Jurkat, Clone E6-1 (cell line): Measurements from ENCODE around the gene STK32A.

Experiments used
- DNase-seq: peaks from one replicate; pipeline ENCODE4 v3.0.0-alpha.2; 2011; ENCODE audit warnings: low read depth, low spot score
- H3K4me3 ChIP-seq: 2 replicates; pipeline ENCODE4 v1.5.1; 2011; ENCODE audit warnings: mild to moderate bottlenecking, low read length, control low read depth, moderate library complexity

Gene STK32A

DNA sequence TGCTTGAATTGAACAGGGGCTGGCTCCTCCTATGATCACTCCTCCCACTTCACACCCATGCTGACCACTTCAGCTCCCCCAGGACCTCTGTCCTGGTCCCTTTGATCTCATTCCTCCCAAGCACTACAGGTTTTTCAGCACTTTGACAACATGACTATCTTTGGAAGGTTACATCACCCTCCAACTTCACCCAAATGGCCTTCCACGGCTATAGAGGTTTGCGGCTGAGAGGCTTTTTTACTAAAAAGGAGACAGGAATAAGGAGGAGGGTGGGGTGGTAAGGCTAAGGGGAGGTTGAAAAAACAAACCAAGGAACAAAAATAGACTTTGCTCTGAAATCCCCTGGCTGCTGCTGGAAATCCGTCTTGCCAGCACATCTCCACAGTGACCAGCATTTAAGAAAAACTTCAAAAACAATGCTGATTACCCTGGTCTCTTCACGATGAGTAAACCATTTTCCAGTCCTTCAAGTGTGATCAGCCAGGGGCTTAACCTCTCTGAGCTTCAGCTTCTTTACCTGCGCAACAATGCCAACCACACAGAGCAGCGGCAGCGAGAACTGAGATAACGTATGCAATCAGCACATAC is 172.4 kb downstream of the STK32A start:
- no peak for DNase-seq
- no peak overlapping the region for H3K4me3 ChIP-seq

DNA sequence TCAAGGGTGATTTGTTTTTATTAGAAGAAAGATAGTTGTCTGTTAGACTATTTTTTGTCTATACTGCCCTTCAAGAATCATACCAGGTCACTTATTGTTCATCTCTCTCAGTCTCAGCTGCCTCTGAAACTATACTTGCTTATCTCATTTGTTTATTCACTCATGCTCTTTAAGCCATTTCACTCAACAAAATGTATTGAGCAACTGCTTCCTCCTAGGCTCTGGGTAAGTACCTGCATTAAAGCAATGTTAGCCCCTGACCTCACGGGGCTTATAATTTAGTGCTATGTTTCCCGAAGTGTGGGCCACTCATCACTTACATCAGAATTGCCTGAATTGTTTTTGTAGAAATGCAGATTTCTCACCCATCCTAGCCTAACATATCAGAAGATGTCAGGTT is 174.2 kb downstream of the STK32A start:
- no peak overlapping the region for H3K4me3 ChIP-seq
- DNase-seq, result no peak

DNA sequence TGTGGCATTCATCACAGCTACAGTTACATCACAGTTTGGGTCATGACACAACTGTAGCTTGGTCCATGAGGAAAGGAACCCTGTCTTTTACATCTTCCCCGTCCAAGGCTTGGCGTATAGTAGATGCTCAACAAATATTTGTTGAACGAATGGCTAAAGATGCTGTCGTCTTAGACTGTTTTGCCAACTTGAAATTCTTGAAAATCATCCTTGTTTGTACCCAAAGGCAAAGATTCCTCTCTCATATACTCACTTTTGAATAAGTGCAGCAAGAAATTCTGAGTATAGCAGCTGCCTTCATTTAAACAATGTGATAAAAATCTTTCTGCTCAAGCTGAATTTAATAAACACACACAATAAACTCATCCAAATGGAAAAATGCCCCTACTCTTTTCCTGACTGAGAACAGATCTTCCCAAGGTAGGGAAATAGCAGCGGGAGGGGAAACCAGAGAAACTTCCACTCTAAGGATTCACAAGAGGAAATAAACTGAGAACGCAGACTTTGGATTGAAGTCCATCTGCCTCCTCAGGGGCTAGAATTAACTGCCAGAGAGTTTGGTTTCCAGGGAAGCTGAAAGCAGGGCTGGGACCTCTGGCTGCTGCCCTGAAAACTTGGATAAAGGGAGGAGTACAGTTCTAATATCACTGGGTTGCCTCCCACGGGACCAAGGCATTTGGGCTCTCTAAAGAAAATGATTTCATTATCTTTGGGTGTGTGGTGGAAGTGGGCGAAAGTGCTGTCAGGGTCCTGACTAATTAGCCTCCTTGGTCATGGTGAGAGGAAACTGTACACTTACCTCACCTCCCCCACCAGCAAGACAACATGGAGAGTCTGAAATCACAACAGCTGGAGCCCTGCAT is 175.9 kb downstream of the STK32A start:
- DNase-seq, result no peak
- H3K4me3 ChIP-seq, result no peak overlapping the region

DNA sequence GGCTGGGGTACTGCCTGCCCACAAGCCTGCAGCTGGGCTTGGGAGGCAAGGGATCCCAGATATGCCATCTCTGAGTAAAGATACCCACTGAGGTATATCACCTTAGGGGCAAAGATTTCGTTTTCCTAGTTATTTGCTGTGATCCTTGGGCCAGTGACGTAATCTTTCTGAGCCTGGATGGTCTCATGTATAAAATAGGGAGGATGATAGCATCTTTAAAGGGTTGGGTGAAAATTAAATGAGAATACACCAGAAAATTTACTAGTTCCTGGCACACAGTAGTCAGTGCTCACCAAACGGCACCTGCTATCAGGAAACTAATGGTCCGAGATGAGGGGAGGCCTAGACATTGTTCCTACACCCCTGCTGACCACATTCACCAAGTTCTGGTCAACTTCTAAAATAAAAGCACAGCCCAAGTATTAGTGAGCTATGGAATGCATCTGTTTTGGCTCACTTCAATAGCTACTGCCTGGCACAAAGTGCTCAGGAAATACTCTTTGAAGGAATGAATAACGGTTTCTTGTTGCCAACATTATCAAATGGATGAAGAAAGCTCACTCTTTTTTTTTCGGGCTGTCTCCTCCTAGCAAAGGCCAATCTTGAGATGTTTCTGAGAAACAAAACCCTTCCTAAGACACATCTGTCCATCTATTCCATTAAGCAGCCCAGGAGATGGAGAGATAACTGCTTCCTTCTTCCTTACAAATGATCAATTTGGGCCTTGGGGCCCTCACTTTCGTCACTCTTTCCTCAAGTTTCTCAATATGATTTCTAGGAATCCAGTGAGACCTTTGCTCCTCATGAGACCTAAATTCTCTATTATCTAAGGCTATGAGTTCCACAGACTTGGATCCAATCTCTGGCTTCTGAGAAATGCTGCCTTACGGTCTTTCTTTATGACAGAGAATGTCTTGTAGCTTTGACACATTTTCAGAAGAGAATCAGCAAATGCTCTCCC is 176.8 kb downstream of the STK32A start:
- DNase-seq, result no peak
- H3K4me3 ChIP-seq, result no peak overlapping the region

DNA sequence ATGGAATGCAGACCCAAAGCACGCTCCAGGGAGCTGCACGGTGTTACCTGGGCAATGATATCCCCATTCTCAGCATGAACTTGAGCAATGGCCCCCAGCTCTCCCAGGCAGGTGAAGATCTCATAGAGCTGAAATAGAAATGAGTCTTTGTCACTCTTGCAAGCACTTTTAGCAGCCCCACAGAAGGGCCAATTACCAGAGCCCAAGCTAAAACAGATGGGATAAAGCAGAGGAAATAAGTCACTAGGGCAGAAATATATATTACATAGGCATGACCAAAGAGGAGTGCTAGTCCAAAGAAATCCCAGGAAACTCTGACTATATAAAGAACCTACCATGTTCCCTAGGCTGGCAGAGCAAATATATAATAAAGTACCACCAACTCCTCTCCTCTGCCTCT is 177.7 kb downstream of the STK32A start:
- DNase-seq, result no peak

DNA sequence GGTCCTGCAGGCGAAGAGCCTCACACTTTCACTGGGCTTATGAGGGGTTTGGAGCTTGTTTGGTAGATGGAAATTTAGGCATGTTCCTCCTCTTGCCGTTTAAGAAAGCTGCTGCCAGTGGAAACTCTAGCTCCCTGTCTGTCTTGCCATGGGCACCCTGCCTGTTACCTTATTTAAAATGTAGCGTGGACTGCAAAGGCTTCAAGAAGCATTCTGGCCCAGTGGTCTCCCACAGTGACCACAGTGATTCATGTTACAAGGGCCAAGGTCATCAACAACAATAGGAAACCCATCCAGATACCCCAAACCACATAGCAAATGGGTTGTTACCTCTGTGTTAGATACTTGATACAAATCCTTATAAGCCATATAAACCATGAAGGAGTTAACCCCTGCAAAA is 178.4 kb downstream of the STK32A start:
- H3K4me3 ChIP-seq, result no peak overlapping the region
- DNase-seq, result no peak

More for the DNA sequence above, 177.7 kb downstream of the STK32A start:
- H3K4me3 ChIP-seq, result no peak overlapping the region

DNA sequence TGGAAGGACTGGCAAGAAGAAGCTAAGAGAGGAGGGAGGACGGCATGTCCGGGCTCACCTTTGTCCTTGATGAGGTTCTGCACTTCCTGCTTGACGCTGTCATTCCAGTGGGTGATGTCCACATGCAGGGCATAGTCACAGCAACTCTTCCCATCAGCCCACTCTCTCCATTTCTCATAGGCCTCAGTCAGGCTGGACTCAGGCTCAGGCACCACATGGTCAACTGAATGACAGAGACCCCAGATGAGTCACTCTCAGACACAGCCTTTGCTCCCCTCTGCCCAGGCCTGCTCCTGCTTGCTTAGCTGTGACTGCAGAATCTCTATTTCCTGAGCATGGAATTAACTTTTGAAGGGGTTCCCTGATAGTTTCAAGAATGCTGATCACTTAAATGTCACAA is 180.8 kb downstream of the STK32A start:
- no peak overlapping the region for H3K4me3 ChIP-seq
- no peak for DNase-seq

DNA sequence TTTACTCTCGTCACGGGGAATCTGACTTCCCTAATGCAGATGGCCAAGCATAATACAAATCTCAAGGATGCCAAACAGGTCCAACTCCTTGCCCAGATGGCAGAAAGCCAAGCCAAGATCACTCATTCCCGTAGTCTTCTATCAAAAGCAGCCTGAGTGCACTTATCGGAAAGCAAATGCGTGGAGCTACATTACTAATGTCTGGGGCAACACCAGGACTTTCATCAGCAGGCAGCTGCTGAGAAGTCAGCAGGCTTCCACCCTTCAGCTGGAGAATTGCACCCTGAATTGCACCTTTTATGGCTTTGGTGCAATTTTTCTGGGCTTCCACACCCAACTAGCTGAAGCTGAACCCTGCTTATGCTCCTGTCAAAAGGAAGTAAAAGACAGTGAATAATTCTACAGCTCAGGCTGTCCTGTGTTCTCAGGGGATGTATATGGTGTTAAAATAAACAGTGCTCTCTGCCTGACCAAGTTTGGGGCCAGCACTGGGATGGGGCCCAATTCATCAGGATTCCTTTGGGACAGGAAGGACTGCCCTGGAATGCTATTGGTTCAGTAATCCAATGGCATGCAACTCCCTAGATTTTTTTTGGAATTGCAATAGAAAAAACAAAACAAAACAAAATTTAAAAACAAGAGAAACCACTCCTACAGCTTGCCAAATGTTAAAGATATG is 182.4 kb downstream of the STK32A start:
- H3K4me3 ChIP-seq, result no peak overlapping the region
- no peak for DNase-seq

DNA sequence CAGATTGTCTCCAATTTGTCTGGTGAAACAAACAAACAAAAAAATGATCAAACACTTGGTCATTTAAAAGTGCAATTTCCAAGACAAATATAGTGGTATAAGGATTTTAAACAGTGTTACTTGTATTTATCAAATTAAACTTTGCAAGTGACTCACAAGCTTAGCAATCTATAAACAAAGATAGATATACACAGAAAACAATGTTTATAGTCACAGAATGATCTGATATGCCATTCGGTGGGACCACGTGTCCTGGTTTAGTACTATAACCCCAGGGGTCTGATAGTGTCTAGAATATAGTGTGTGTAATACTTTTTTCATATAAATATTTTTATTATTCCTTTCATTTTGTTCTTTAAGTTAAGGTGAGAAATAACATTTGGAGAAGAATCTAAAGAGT is 183.8 kb downstream of the STK32A start:
- H3K4me3 ChIP-seq, result no peak overlapping the region
- DNase-seq, result no peak

DNA sequence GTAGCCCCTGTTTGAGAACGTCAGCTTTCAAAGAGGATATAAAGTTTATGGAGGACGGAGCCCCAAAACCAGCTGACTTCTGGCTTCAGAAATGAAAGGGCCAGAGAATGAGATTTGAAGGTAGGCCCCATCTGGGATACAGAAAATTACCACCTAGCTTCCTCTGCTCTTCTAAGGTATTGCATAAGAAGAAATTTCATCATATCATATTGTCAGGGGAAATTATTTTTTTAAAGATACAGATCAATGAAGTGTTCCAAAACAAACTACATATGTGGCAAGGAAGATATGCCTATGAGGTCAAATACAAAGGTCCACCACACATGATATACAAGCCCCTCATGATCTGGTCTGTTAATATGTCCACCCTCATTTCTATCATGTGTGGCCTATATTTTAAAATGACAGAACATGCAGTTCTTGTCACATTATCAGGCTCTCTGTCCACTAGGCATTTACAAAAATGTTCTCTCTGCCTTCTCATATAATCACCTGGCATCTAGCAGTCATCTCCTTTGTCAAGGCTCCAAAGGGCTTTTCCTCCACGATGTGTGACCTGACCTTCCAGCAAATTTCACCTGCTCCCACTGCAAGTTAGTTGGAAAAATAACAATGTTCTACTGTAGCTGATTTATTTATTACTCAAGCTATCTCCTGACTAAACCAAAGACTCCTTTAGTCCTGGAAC is 192.0 kb downstream of the STK32A start:
- H3K4me3 ChIP-seq, result no peak overlapping the region
- DNase-seq, result no peak

DNA sequence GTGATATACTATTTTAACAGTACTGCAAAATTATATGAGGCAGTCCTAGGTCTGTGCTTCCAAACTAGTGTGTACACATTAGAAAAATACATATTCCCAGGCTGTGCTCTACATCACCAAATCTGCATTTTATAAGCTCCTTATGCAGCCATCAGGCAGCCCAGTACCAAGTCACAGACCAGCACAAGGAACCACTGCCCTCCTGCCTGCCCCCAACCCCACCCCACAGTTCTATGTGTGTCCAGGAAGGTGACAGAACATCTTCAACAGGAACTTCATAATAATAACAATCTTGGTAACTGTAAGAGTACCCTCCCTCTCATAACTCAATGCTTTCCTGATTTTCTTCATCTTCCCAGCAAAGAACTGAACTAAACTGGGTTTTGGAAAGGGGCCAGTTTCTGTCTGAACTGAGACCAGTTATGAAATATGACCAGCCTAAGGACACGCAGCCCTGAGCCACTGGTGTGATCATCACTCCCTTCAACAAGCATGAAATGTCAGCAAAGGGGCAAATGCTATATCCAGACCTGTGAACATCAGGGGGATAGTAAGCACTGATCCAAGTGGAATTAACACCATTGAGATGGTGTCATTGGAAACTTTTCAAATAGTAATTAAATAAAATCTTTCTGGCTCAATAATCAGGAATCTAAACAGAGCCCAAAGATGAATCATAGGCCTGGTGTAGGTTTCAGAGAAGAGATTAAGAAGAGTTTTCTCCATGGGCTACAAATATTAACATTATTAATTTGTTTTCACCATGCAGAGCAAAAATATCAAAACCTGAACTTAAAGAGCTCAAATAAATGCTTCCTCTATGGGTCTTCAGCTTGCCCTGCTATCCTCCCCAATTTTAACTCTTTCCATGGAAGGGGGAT is 192.9 kb downstream of the STK32A start:
- DNase-seq, result no peak
- no peak overlapping the region for H3K4me3 ChIP-seq

DNA sequence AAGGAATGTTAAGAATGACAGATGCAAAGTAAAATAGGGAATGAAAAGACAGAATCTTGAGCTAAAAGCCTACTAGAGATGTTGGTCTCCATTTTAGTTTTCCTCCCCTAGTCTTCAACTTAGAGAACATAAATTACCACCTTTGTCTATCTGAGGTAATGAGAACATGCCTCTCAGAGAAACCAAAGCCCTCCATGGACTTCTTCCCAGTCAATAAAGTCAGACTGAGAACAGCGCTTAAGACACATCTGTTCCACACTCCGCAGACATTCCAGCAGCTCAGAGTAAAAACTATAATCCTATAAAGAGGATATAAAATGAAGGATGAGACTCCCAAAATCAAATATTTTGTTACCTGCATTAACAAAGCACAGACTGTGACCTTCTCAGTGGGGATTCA is 195.8 kb downstream of the STK32A start:
- no peak for DNase-seq
- H3K4me3 ChIP-seq, result no peak overlapping the region

DNA sequence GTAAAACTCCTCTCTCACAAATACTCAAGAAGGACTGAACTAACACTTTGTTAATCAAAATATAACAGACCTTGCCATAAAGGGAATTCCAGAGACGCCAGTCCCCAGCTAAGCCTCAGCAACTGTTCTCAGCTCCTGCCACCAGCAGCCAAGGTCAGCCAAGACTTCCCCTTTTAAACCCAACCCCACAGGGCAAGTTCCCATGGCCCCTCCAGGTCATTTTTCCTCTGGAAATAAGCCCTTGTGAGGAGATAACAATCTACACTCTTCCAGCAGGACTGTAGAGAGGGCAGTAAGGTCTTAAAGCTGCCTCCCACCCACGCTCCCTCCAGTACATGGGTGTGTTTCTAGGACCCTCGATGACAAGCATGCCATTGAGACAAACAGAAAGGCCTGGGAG is 196.8 kb downstream of the STK32A start:
- DNase-seq, result no peak

DNA sequence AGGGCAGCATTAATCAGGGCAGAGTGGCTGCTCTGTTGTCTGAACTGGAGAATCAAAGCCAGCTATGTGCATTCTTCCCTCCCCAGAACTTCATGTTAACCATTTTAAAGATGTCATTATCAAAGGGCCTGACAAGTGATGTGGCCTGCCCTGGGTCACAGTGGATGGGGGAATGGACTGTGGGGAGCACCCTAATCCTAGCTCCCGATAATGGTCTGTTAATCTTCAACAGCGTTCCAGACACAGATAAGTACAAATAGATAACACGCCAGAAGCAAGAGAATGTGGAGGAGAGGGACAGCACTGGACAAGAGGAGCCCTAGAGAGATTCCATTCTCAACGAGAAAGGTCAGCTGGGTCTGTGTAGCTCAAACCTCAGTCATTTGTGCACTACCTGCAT is 197.5 kb downstream of the STK32A start:
- no peak overlapping the region for H3K4me3 ChIP-seq
- DNase-seq, result no peak

More for the DNA sequence above, 196.8 kb downstream of the STK32A start:
- H3K4me3 ChIP-seq, result no peak overlapping the region

DNA sequence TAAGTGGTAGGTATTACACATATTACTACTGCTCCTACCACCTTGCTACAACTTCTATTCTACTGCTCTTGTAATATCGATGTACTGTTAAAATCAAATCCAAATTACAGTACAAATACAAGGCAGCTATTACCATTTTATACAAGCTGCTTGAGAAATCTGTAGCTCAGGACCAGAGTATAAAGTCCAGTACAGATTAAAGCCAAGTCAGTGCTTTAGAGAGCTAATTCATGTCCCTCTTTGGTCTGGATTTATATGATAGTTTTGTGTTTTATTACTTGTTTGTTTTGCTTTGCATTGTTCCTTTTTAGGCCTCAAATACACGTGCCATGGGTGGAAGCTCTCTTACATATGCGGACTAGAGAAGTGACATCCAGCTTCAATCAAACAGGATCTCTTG is 199.2 kb downstream of the STK32A start:
- no peak overlapping the region for H3K4me3 ChIP-seq
- no peak for DNase-seq

DNA sequence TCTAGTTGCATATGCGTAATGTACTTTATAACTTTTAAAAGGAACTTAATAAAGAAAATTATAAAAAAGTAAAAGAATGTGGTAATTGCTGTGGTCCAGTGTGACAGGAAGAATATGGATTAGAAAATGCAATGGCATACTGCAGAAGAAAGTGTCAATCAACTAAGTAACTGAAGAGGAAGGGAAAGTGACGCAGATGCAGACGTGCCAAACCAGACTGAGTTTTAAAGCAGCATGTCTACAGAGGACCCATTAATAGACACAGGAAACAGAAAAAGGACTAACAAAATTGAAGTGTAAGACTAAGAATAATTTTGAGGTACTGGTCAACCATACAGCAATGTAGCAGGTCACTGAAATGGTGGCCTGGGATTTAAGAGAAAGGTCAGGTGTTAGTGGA is 201.8 kb downstream of the STK32A start:
- DNase-seq, result no peak

DNA sequence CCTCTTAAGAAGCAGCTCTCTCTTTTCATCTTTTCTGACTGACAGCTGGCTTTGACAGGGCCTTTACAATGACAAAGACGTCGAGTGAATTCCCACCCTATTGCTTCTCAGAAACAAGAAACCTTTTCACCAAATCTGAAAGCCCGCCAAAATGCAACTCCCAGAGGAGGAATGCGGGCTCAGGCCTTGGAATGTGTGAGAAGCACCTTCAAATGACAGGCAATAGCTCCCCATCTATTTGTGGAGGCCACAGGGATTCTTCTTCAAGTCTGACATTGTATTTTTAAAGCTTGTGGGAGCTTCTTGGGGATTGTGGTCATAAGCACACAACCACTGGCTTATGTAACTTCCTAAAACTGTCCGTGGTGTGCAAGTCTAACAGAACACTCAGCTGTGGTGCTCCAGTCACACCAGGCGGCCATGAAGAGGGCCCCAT is 202.4 kb downstream of the STK32A start:
- no peak for DNase-seq
- no peak overlapping the region for H3K4me3 ChIP-seq

More for the DNA sequence above, 201.8 kb downstream of the STK32A start:
- H3K4me3 ChIP-seq, result no peak overlapping the region
